ENCODE measurements around the gene MAPT. TPM values are rescaled to one million over a fixed set of nuclear protein-coding genes. Genes with fewer than 3 reads are reported as not detected.

The MAPT gene
- total and polyA plus RNA-seq, 2 donors: 3.4 to 21.1 TPM

GRCh38 chr17:45962221-45962972 is 68.0 kb downstream of the MAPT start:
- Histone ChIP-seq H3K4me3 (ENCODE audit: low read depth, low read length) (no peak overlapping the region), H3K27ac (ENCODE audit: low read depth) (no peak overlapping the region), H3K36me3 (ENCODE audit: insufficient read depth) (no peaks in the 10 kb centered on the region), H3K4me1 (ENCODE audit: insufficient read depth) (no peaks in the 10 kb centered on the region)
- DNase-seq (ENCODE audit: extremely low spot score): no peak
- 88% methylated on average over 12 of the region's 12 CpGs for WGBS

- Histone ChIP-seq H3K36me3 (ENCODE audit: insufficient read depth) (no peaks in the 10 kb centered on the region), H3K4me1 (ENCODE audit: insufficient read depth) (no peaks in the 10 kb centered on the region), H3K27ac (ENCODE audit: low read depth) (no peak overlapping the region), H3K4me3 (ENCODE audit: low read depth, low read length) (no peak overlapping the region)
- no peak for DNase-seq (ENCODE audit: extremely low spot score)
- WGBS: 87% methylated on average over 5 of the region's 5 CpGs
Measured at GRCh38 chr17:45963283-45963682, 68.9 kb downstream of the MAPT start.

GRCh38 chr17:45963889-45964288 is 69.5 kb downstream of the MAPT start:
- no peak overlapping the region for H3K27ac ChIP-seq (ENCODE audit: low read depth)
- no peak overlapping the region for H3K4me3 ChIP-seq (ENCODE audit: low read depth, low read length)
- H3K4me1 ChIP-seq (ENCODE audit: insufficient read depth): no peaks in the 10 kb centered on the region
- H3K36me3 ChIP-seq (ENCODE audit: insufficient read depth): no peaks in the 10 kb centered on the region
- no peak for DNase-seq (ENCODE audit: extremely low spot score)
- WGBS: 58% methylated on average over 5 of the region's 5 CpGs

GRCh38 chr17:45964634-45965033 is 70.3 kb downstream of the MAPT start:
- no peak for DNase-seq (ENCODE audit: extremely low spot score)
- Histone ChIP-seq H3K4me3 (ENCODE audit: low read depth, low read length) (no peak overlapping the region), H3K27ac (ENCODE audit: low read depth) (no peak overlapping the region), H3K4me1 (ENCODE audit: insufficient read depth) (no peaks in the 10 kb centered on the region), H3K36me3 (ENCODE audit: insufficient read depth) (no peaks in the 10 kb centered on the region)
- WGBS: 82% methylated on average over 4 of the region's 4 CpGs

- no peak overlapping the region for H3K27ac ChIP-seq (ENCODE audit: low read depth)
- H3K4me1 ChIP-seq (ENCODE audit: insufficient read depth): no peaks in the 10 kb centered on the region
- 69% methylated on average over 4 of the region's 4 CpGs for WGBS
- H3K4me3 ChIP-seq (ENCODE audit: low read depth, low read length): no peak overlapping the region
- no peak for DNase-seq (ENCODE audit: extremely low spot score)
- no peaks in the 10 kb centered on the region for H3K36me3 ChIP-seq (ENCODE audit: insufficient read depth)
Measured at GRCh38 chr17:45965812-45966211, 71.5 kb downstream of the MAPT start.

- 54% methylated on average over 2 of the region's 2 CpGs for WGBS
- H3K4me1 ChIP-seq (ENCODE audit: insufficient read depth): no peaks in the 10 kb centered on the region
- H3K4me3 ChIP-seq (ENCODE audit: low read depth, low read length): no peak overlapping the region
- no peak overlapping the region for H3K27ac ChIP-seq (ENCODE audit: low read depth)
- H3K36me3 ChIP-seq (ENCODE audit: insufficient read depth): no peaks in the 10 kb centered on the region
- DNase-seq (ENCODE audit: extremely low spot score): no peak
Measured at GRCh38 chr17:45966606-45967280, 72.4 kb downstream of the MAPT start.

GRCh38 chr17:45967378-45967777 is 73.0 kb downstream of the MAPT start:
- WGBS: 90% methylated on average over 5 of the region's 5 CpGs

GRCh38 chr17:45968732-45969131 is 74.4 kb downstream of the MAPT start:
- H3K27ac ChIP-seq (ENCODE audit: low read depth): no peak overlapping the region
- no peak for DNase-seq (ENCODE audit: extremely low spot score)
- no peaks in the 10 kb centered on the region for H3K4me1 ChIP-seq (ENCODE audit: insufficient read depth)
- H3K4me3 ChIP-seq (ENCODE audit: low read depth, low read length): no peak overlapping the region
- H3K36me3 ChIP-seq (ENCODE audit: insufficient read depth): no peaks in the 10 kb centered on the region
- WGBS: 81% methylated on average over 2 of the region's 2 CpGs

More at GRCh38 chr17:45967378-45967777, 73.0 kb downstream of the MAPT start:
- no peak for DNase-seq (ENCODE audit: extremely low spot score)
- Histone ChIP-seq H3K27ac (ENCODE audit: low read depth) (no peak overlapping the region), H3K4me3 (ENCODE audit: low read depth, low read length) (no peak overlapping the region), H3K36me3 (ENCODE audit: insufficient read depth) (no peaks in the 10 kb centered on the region), H3K4me1 (ENCODE audit: insufficient read depth) (no peaks in the 10 kb centered on the region)

- H3K27ac ChIP-seq (ENCODE audit: low read depth): no peak overlapping the region
- H3K4me3 ChIP-seq (ENCODE audit: low read depth, low read length): no peak overlapping the region
- WGBS: 88% methylated on average over 2 of the region's 2 CpGs
- no peaks in the 10 kb centered on the region for H3K36me3 ChIP-seq (ENCODE audit: insufficient read depth)
- DNase-seq (ENCODE audit: extremely low spot score): no peak
- H3K4me1 ChIP-seq (ENCODE audit: insufficient read depth): no peaks in the 10 kb centered on the region
Measured at GRCh38 chr17:45969726-45970125, 75.4 kb downstream of the MAPT start.

GRCh38 chr17:45970659-45971058 is 76.3 kb downstream of the MAPT start:
- Histone ChIP-seq H3K27ac (ENCODE audit: low read depth) (no peak overlapping the region), H3K4me1 (ENCODE audit: insufficient read depth) (no peaks in the 10 kb centered on the region), H3K4me3 (ENCODE audit: low read depth, low read length) (no peak overlapping the region), H3K36me3 (ENCODE audit: insufficient read depth) (no peaks in the 10 kb centered on the region)
- DNase-seq (ENCODE audit: extremely low spot score): no peak
- 98% methylated on average over 3 of the region's 3 CpGs for WGBS

GRCh38 chr17:45971698-45972141 is 77.4 kb downstream of the MAPT start:
- H3K4me1 ChIP-seq (ENCODE audit: insufficient read depth): no peaks in the 10 kb centered on the region
- DNase-seq (ENCODE audit: extremely low spot score): no peak

GRCh38 chr17:45972531-45972930 is 78.2 kb downstream of the MAPT start:
- WGBS: 91% methylated on average over 3 of the region's 3 CpGs
- Histone ChIP-seq H3K4me1 (ENCODE audit: insufficient read depth) (no peaks in the 10 kb centered on the region), H3K36me3 (ENCODE audit: insufficient read depth) (no peaks in the 10 kb centered on the region), H3K27ac (ENCODE audit: low read depth) (no peak overlapping the region), H3K4me3 (ENCODE audit: low read depth, low read length) (no peak overlapping the region)
- DNase-seq (ENCODE audit: extremely low spot score): no peak

More at GRCh38 chr17:45971698-45972141, 77.4 kb downstream of the MAPT start:
- 42% methylated on average over 14 of the region's 14 CpGs for WGBS
- Histone ChIP-seq H3K4me3 (ENCODE audit: low read depth, low read length) (no peak overlapping the region), H3K27ac (ENCODE audit: low read depth) (no peak overlapping the region), H3K36me3 (ENCODE audit: insufficient read depth) (no peaks in the 10 kb centered on the region)

- DNase-seq (ENCODE audit: extremely low spot score): no peak
- H3K36me3 ChIP-seq (ENCODE audit: insufficient read depth): no peaks in the 10 kb centered on the region
- WGBS: 71% methylated on average over 12 of the region's 12 CpGs
- no peaks in the 10 kb centered on the region for H3K4me1 ChIP-seq (ENCODE audit: insufficient read depth)
- no peak overlapping the region for H3K4me3 ChIP-seq (ENCODE audit: low read depth, low read length)
- no peak overlapping the region for H3K27ac ChIP-seq (ENCODE audit: low read depth)
Measured at GRCh38 chr17:45973099-45973780, 78.9 kb downstream of the MAPT start.
